T-helper 1 cell (primary cell): ENCODE measurements around the gene ZMYND10.
A peak's percentile ranks its signal among the peaks of the same experiment; 100 is the strongest.

Experiments
- DNase-seq, 5 donors: peaks; one replicate each; pipeline ENCODE4 v3.0.0-alpha.2; 2012 to 2020

ZMYND10 gene

GRCh38 chr3:50370594-50370993 lies 25.1 kb upstream of the ZMYND10 start:
- DNase-seq = no peak

GRCh38 chr3:50369012-50369670 lies 23.6 kb upstream of the ZMYND10 start:
- DNase-seq = no peak

- DNase-seq = no peak
Observed at GRCh38 chr3:50365842-50366220, 20.3 kb upstream of the ZMYND10 start.

GRCh38 chr3:50365080-50365841 lies 19.7 kb upstream of the ZMYND10 start:
- peak; percentile 93 to 95 (median 94) for DNase-seq

GRCh38 chr3:50364573-50365079 lies 19.1 kb upstream of the ZMYND10 start:
- no peak for DNase-seq

- DNase-seq = no peak
Observed at GRCh38 chr3:50359760-50360110, 14.2 kb upstream of the ZMYND10 start.

- peak; percentile 90 to 97 (median 96) for DNase-seq
Observed at GRCh38 chr3:50358911-50359759, 13.6 kb upstream of the ZMYND10 start, which contains the start of gene TMEM115. Gene TMEM115, minus strand, starts transcription at chr3:50359521. Its CDS starts 458 bp downstream, at chr3:50359063.

GRCh38 chr3:50358355-50358910 lies 12.9 kb upstream of the ZMYND10 start:
- DNase-seq = no peak

GRCh38 chr3:50357481-50357880 lies 11.9 kb upstream of the ZMYND10 start:
- DNase-seq = no peak

- no peak for DNase-seq
Observed at GRCh38 chr3:50356553-50356952, 11.0 kb upstream of the ZMYND10 start.

- DNase-seq = no peak
Observed at GRCh38 chr3:50355829-50356552, 10.5 kb upstream of the ZMYND10 start.

GRCh38 chr3:50354850-50355249 lies 9.3 kb upstream of the ZMYND10 start:
- DNase-seq = no peak

GRCh38 chr3:50354186-50354764 lies 8.7 kb upstream of the ZMYND10 start:
- no peak for DNase-seq

GRCh38 chr3:50353245-50354004 lies 7.9 kb upstream of the ZMYND10 start:
- DNase-seq = no peak

GRCh38 chr3:50352781-50353180 lies 7.2 kb upstream of the ZMYND10 start:
- DNase-seq = no peak

GRCh38 chr3:50351323-50351697 lies 5.8 kb upstream of the ZMYND10 start:
- no peak for DNase-seq

GRCh38 chr3:50350527-50351322 lies 5.2 kb upstream of the ZMYND10 start, which contains the start of the genes CYB561D2 and NPRL2:
Gene CYB561D2, plus strand, starts transcription at chr3:50350862. Its CDS starts 572 bp downstream, at chr3:50351434.
Gene NPRL2, minus strand, starts transcription at chr3:50350775. Its CDS starts 123 bp downstream, at chr3:50350652.
- peak; percentile 98 to 99 (median 99) for DNase-seq

GRCh38 chr3:50350213-50350526 lies 4.6 kb upstream of the ZMYND10 start:
- no peak for DNase-seq

GRCh38 chr3:50347187-50347813 lies 1.8 kb upstream of the ZMYND10 start:
- peak; percentile 61 to 78 (median 71) for DNase-seq

GRCh38 chr3:50345008-50345407 lies 524 bp downstream of the ZMYND10 start:
- no peak for DNase-seq
